H1 (cell line): Measurements from ENCODE around the gene PSORS1C1. TPM values are rescaled to one million over a fixed set of nuclear protein-coding genes. Genes with fewer than 3 reads are reported as not detected.

Source experiments
- CTCF ChIA-PET: fragments of 300-600 bp; sonication (Branson Sonifier 250); formaldehyde crosslinking; loops from one replicate; lab custom pipeline; 2021; ENCODE audit not compliant: partially characterized antibody; lab: Charles Lee
- POLR2A ChIA-PET: fragments of 300-600 bp; sonication (Branson Sonifier 250); formaldehyde crosslinking; loops from one replicate; lab custom pipeline; 2021; ENCODE audit warnings: inconsistent platforms; ENCODE audit not compliant: partially characterized antibody; lab: Charles Lee
- DNase-seq, 2 experiments: peaks; one replicate each; pipeline versions ENCODE4 v3.0.0 to v3.0.0-alpha.2; 2010 to 2022; ENCODE audit warnings: low spot score in 2 of 2, low read depth in 1 of 2, mixed read lengths in 1 of 2
- FAIRE-seq: peaks from 2 replicates; lab custom pipeline; 2011; peaks lifted over from hg19 to GRCh38; lab: Jason Lieb, UNC
- H2AFZ ChIP-seq: 2 replicates; pipeline ENCODE4 v1.8.1; 2012; ENCODE audit warnings: low read length, inconsistent platforms
- H2AK5ac ChIP-seq: 2 replicates; pipeline ENCODE4 v1.6.1; 2013; ENCODE audit warnings: low read depth, low read length
- H2BK120ac ChIP-seq: replicated peaks from 2 replicates; pipeline ENCODE3; 2013; ENCODE audit warnings: low read depth, low read length, inconsistent platforms
- H2BK12ac ChIP-seq: 2 replicates; pipeline ENCODE4 v1.6.1; 2013; ENCODE audit warnings: low read depth, low read length
- H2BK15ac ChIP-seq: 2 replicates; pipeline ENCODE4 v1.6.1; 2013; ENCODE audit warnings: low read length
- H2BK20ac ChIP-seq: 2 replicates; pipeline ENCODE4 v1.6.1; 2013; ENCODE audit warnings: low read length
- H2BK5ac ChIP-seq: 2 replicates; pipeline ENCODE4 v1.6.1; 2013; ENCODE audit warnings: low read depth, low read length
- H3K14ac ChIP-seq: 2 replicates; pipeline ENCODE4 v1.6.1; 2013; ENCODE audit warnings: inconsistent platforms; ENCODE audit not compliant: insufficient read length
- H3K18ac ChIP-seq: 2 replicates; pipeline ENCODE4 v1.6.1; 2013; ENCODE audit warnings: low read length; ENCODE audit errors: extremely low read depth
- H3K23ac ChIP-seq: 2 replicates; pipeline ENCODE4 v1.6.1; 2013; ENCODE audit warnings: inconsistent platforms; ENCODE audit not compliant: insufficient read length
- H3K23me2 ChIP-seq: 2 replicates; pipeline ENCODE4 v1.6.1; 2013; ENCODE audit warnings: low read depth, low read length
- H3K27ac ChIP-seq: 2 replicates; pipeline ENCODE4 v1.6.1; 2011; ENCODE audit warnings: low read depth, low read length, inconsistent platforms
- H3K27me3 ChIP-seq, 4 experiments: replicated peaks in 1 of 4; 1 replicate in 1 of 4; 2 replicates in 3 of 4; pipeline versions ENCODE4 v1.6.1 to v1.8.1; 2011 to 2013; ENCODE audit warnings: low read length in 3 of 4, mild to moderate bottlenecking in 3 of 4, inconsistent platforms in 2 of 4, mixed read lengths in 2 of 4, moderate library complexity in 1 of 4; ENCODE audit not compliant: control insufficient read depth in 3 of 4, insufficient read depth in 3 of 4; ENCODE audit errors: extremely low read depth in 1 of 4
- H3K36me3 ChIP-seq, 4 experiments: 2 replicates each; pipeline versions ENCODE4 v1.6.1 to v1.8.1; 2011 to 2013; ENCODE audit warnings: mild to moderate bottlenecking in 4 of 4, low read length in 3 of 4, moderate library complexity in 2 of 4, control low read depth in 1 of 4, inconsistent platforms in 1 of 4; ENCODE audit not compliant: insufficient read depth in 4 of 4, control insufficient read depth in 2 of 4
- H3K4ac ChIP-seq: replicated peaks from 2 replicates; pipeline ENCODE3; 2013; ENCODE audit warnings: low read length, low read depth, mixed read lengths, inconsistent platforms; ENCODE audit not compliant: insufficient read length
- H3K4me1 ChIP-seq, 4 experiments: replicated peaks in 1 of 4; 1 replicate in 1 of 4; 2 replicates in 3 of 4; pipeline versions ENCODE4 v1.6.1 to v1.8.1; 2011 to 2013; ENCODE audit warnings: low read length in 3 of 4, inconsistent platforms in 2 of 4, mixed read lengths in 1 of 4; ENCODE audit not compliant: insufficient read depth in 4 of 4, control insufficient read depth in 3 of 4
- H3K4me2 ChIP-seq, 2 experiments: 2 replicates each; pipeline versions ENCODE4 v1.6.1 to v1.8.1; 2011 to 2013; ENCODE audit warnings: low read depth in 2 of 2, low read length in 2 of 2, control low read depth in 1 of 2, inconsistent platforms in 1 of 2, mild to moderate bottlenecking in 1 of 2; ENCODE audit not compliant: insufficient read depth in 1 of 2
- H3K4me3 ChIP-seq, 4 experiments: fragments of 200-600, 300-600 bp in 1 of 4; sonication (generic), shearing (Covaris generic), sonication (Bioruptor Twin) in 1 of 4; 2 replicates each; pipeline versions ENCODE4 v1.5.1 to v1.8.1; 2011 to 2016; ENCODE audit warnings: low read length in 4 of 4, low read depth in 3 of 4, control low read depth in 2 of 4, inconsistent platforms in 2 of 4, mild to moderate bottlenecking in 2 of 4, mixed read lengths in 1 of 4, moderate library complexity in 1 of 4; ENCODE audit not compliant: insufficient read depth in 2 of 4; ENCODE audit errors: extremely low read depth in 1 of 4
- H3K56ac ChIP-seq: replicated peaks from 2 replicates; pipeline ENCODE3; 2013; ENCODE audit warnings: low read depth, mild to moderate bottlenecking, mixed read lengths, low read length, inconsistent platforms; ENCODE audit not compliant: insufficient read length
- H3K79me1 ChIP-seq: 2 replicates; pipeline ENCODE4 v1.6.1; 2013; ENCODE audit warnings: low read depth, low read length, control low read depth
- H3K79me2 ChIP-seq, 2 experiments: 2 replicates each; pipeline versions ENCODE4 v1.6.1 to v1.8.1; 2012 to 2013; ENCODE audit warnings: low read length in 2 of 2, mild to moderate bottlenecking in 2 of 2, inconsistent platforms in 1 of 2; ENCODE audit not compliant: insufficient read depth in 2 of 2, control insufficient read depth in 1 of 2
- H3K9ac ChIP-seq, 4 experiments: replicated peaks in 1 of 4; 1 replicate in 1 of 4; 2 replicates in 3 of 4; pipeline versions ENCODE4 v1.6.1 to v1.8.1; 2011 to 2013; ENCODE audit warnings: low read depth in 3 of 4, low read length in 3 of 4, control low read depth in 2 of 4, mild to moderate bottlenecking in 2 of 4, moderate library complexity in 2 of 4, inconsistent platforms in 1 of 4; ENCODE audit errors: extremely low read depth in 1 of 4
- H3K9me3 ChIP-seq, 2 experiments: 2 replicates each; pipeline versions ENCODE4 v1.6.1 to v1.8.1; 2012 to 2013; ENCODE audit warnings: mild to moderate bottlenecking in 2 of 2, moderate library complexity in 2 of 2, control low read depth in 1 of 2, inconsistent platforms in 1 of 2, low read depth in 1 of 2, low read length in 1 of 2, mixed read lengths in 1 of 2; ENCODE audit not compliant: insufficient read depth in 2 of 2
- H4K20me1 ChIP-seq, 2 experiments: replicated peaks in 1 of 2; 2 replicates each; pipeline versions ENCODE3 to v1.8.1; 2011 to 2013; ENCODE audit warnings: inconsistent platforms in 2 of 2, low read length in 2 of 2, mild to moderate bottlenecking in 1 of 2; ENCODE audit not compliant: insufficient read depth in 2 of 2, control insufficient read depth in 1 of 2
- H4K5ac ChIP-seq: 2 replicates; pipeline ENCODE4 v1.6.1; 2013; ENCODE audit warnings: low read length, low read depth, mixed read lengths, inconsistent platforms; ENCODE audit not compliant: insufficient read length
- H4K8ac ChIP-seq: 2 replicates; pipeline ENCODE4 v1.8.0; 2013; ENCODE audit warnings: mild to moderate bottlenecking, moderate library complexity, low read length, inconsistent platforms; ENCODE audit not compliant: insufficient read depth; ENCODE audit errors: extremely low read depth
- H4K91ac ChIP-seq: replicated peaks from 2 replicates; pipeline ENCODE3; 2013; ENCODE audit warnings: low read length, mixed read lengths, inconsistent platforms; ENCODE audit not compliant: insufficient read length
- ASH2L ChIP-seq: fragments of 200-600, 300-600 bp; sonication (generic); IDR thresholded peaks from one replicate; pipeline ENCODE4 v1.7.1; 2017; ENCODE audit warnings: low read length
- BACH1 ChIP-seq: IDR thresholded peaks from 2 replicates; pipeline ENCODE4 v1.6.1; 2012; ENCODE audit warnings: low read length, improper control_type of control experiment
- CBX5 ChIP-seq: fragments of 300-800, 300-1000 bp; sonication (generic); IDR thresholded peaks from 2 replicates; pipeline ENCODE4 v1.7.1; 2016; ENCODE audit warnings: antibody characterized with exemption, low read length, low read depth
- CHD1 ChIP-seq: IDR thresholded peaks from 2 replicates; pipeline ENCODE4 v1.6.1; 2012; ENCODE audit warnings: low read depth, low read length, improper control_type of control experiment
- EGR1 ChIP-seq: IDR thresholded peaks from 2 replicates; pipeline ENCODE4 v1.6.1; 2011; ENCODE audit warnings: low read depth, low read length, borderline replicate concordance
- GABPA ChIP-seq: IDR thresholded peaks from 2 replicates; pipeline ENCODE4 v1.6.1; 2011; ENCODE audit warnings: mild to moderate bottlenecking, low read length, moderate library complexity, borderline replicate concordance; ENCODE audit not compliant: insufficient read depth
- HDAC2 ChIP-seq, 2 experiments: fragments of 300-600 bp in 1 of 2; sonication (generic) in 1 of 2; IDR thresholded peaks; 2 replicates each; pipeline ENCODE4 v1.6.1; 2011 to 2012; ENCODE audit warnings: low read depth in 2 of 2, low read length in 2 of 2, mild to moderate bottlenecking in 2 of 2, moderate library complexity in 2 of 2, borderline replicate concordance in 1 of 2, inconsistent platforms in 1 of 2
- JUND ChIP-seq: IDR thresholded peaks from 2 replicates; pipeline ENCODE4 v1.6.1; 2011; ENCODE audit warnings: mild to moderate bottlenecking, improper control_type of control experiment, low read length
- NANOG ChIP-seq: IDR thresholded peaks from 2 replicates; pipeline ENCODE4 v1.6.1; 2011; ENCODE audit warnings: low read length, low read depth, mild to moderate bottlenecking, inconsistent platforms; ENCODE audit not compliant: insufficient read depth, poor library complexity, severe bottlenecking
- POLR2A ChIP-seq, 2 experiments: IDR thresholded peaks; 1 replicate in 1 of 2; 2 replicates in 1 of 2; pipeline ENCODE4 v1.6.1; 2011; ENCODE audit warnings: low read depth in 2 of 2, low read length in 2 of 2, mild to moderate bottlenecking in 2 of 2; ENCODE audit errors: control extremely low read depth in 1 of 2
- RXRA ChIP-seq: IDR thresholded peaks from 2 replicates; pipeline ENCODE4 v1.6.1; 2011; ENCODE audit warnings: low read depth, mild to moderate bottlenecking, low read length, moderate library complexity; ENCODE audit not compliant: insufficient read depth
- TAF1 ChIP-seq: IDR thresholded peaks from 2 replicates; pipeline ENCODE4 v1.6.1; 2011; ENCODE audit warnings: mild to moderate bottlenecking, low read depth, low read length
- WGBS, 2 experiments: shearing (Covaris generic) in 1 of 2; methylation state at CpG; one replicate each; pipeline versions ENCODE4 v1.1.6 to v1.1.7; 2013 to 2015; ENCODE audit warnings: low lambda C conversion rate in 2 of 2, mixed read lengths in 2 of 2, inconsistent platforms in 1 of 2, low coverage in 1 of 2, missing lambda C conversion rate in 1 of 2; ENCODE audit not compliant: insufficient replicate concordance in 2 of 2, insufficient coverage in 1 of 2, insufficient read length in 1 of 2; ENCODE audit errors: extremely low coverage in 1 of 2, missing lambda C conversion rate in 1 of 2; 5-methylcytosine and 5-hydroxymethylcytosine counted together
- polyA plus RNA-seq, 7 experiments: library from polyadenylated mRNA; depleted of rRNA in 3 of 7; stranded (reverse) in 5 of 7; unstranded in 2 of 7; fragments of >200 nt in 5 of 7; fragments of 200-250 nt in 2 of 7; gene quantifications; 1 replicate in 5 of 7; 2 replicates in 1 of 7; 4 replicates in 1 of 7; pipeline versions ENCODE4 v1.2.1 to v1.2.3, GENCODE V29; 2011 to 2013; ENCODE audit warnings: missing spikeins in 2 of 7, mixed read lengths in 2 of 7
- total RNA-seq: library from RNA; stranded (reverse); fragmentation: NEBNext Ultra II Directional; extraction: Animal tissue kit (Norgen Biotek cat#: 25700); gene quantifications from 2 replicates; pipeline ENCODE4 v1.2.1, GENCODE V29; 2021
- TF ChIP-seq, protein P1 (sequence below): IDR thresholded peaks from 2 replicates; pipeline ENCODE4 v1.6.1; 2012; ENCODE audit warnings: low read length, inconsistent platforms

PSORS1C1 gene
- total and polyA plus RNA-seq, 2 of the 8 experiments (the other 6 are each of a cell fraction or from before 2014, with no cell fraction given) = 0.12 to 0.52 TPM

DNA sequence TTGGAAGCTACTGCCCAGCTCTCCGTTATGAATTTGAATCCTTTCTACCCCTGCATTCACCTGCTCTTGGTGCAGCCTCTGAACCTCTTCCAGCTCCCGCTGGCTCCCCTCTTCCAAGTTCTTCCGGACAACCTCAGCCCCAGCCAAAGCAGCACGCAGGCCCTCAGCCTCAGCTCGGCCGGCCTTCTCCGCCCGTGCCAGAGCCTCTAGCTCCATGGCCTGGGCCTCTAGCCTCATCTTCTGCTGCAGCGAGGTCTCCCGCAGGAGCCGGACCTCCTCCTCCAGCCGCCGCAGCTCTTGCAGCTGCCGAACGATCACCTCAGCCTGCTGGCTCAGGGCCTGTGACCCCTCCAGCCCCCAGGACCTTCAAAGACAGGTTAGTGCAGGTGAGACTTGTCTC, 39.8 kb downstream of the PSORS1C1 start:
- FAIRE-seq = no peak
- TF ChIP-seq HDAC2 (IDR thresholded peaks at IDR 0.05; ENCODE audit: borderline replicate concordance in 1 of 2, low read depth in 2 of 2, low read length in 2 of 2) = no peak
- no peak for TF ChIP-seq ASH2L
- no peak for TF ChIP-seq GABPA
- no peak for TF ChIP-seq RXRA
- TF ChIP-seq POLR2A (IDR thresholded peaks at IDR 0.05; ENCODE audit: control extremely low read depth in 1 of 2, low read depth in 2 of 2, low read length in 2 of 2) = no peak
- no peak for TF ChIP-seq EGR1
- TF ChIP-seq CBX5 = no peak
- no peak for TF ChIP-seq JUND
- TF ChIP-seq TAF1 = no peak
- TF ChIP-seq, protein P1, sequence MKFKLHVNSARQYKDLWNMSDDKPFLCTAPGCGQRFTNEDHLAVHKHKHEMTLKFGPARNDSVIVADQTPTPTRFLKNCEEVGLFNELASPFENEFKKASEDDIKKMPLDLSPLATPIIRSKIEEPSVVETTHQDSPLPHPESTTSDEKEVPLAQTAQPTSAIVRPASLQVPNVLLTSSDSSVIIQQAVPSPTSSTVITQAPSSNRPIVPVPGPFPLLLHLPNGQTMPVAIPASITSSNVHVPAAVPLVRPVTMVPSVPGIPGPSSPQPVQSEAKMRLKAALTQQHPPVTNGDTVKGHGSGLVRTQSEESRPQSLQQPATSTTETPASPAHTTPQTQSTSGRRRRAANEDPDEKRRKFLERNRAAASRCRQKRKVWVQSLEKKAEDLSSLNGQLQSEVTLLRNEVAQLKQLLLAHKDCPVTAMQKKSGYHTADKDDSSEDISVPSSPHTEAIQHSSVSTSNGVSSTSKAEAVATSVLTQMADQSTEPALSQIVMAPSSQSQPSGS = no peak
- TF ChIP-seq NANOG = no peak
- TF ChIP-seq CHD1 = no peak
- no peak for TF ChIP-seq BACH1
- Histone ChIP-seq H2AK5ac (no peak overlapping the region), H3K27me3 (no peaks in the 10 kb centered on the region), H3K9ac (no peak overlapping the region), H3K4me2 (no peak overlapping the region), H3K9me3 (no peaks in the 10 kb centered on the region), H3K23me2 (peaks cover 9% of the 10 kb centered on the region), H3K4ac (no peak overlapping the region), H3K56ac (no peak overlapping the region), H3K79me2 (no peaks in the 10 kb centered on the region), H3K79me1 (no peaks in the 10 kb centered on the region), H4K20me1 (peaks cover 0 to 3% of the 10 kb centered on the region in 2 experiments), H3K36me3 (peaks cover 0 to 40% (median 7%) of the 10 kb centered on the region in 4 experiments; a peak in 7 of 8 replicates), H2BK120ac (no peak overlapping the region), H3K18ac (no peak overlapping the region), H2BK20ac (no peak overlapping the region), H4K5ac (no peak overlapping the region), H3K27ac (no peak overlapping the region), H4K8ac (no peak overlapping the region), H3K4me1 (peaks cover 0 to 16% (median 10%) of the 10 kb centered on the region in 4 experiments; a peak in 5 of 7 replicates), H3K4me3 (no peak overlapping the region), H2AFZ (no peak overlapping the region), H4K91ac (no peak overlapping the region), H3K14ac (no peak overlapping the region), H2BK5ac (no peak overlapping the region), H3K23ac (no peak overlapping the region), H2BK12ac (no peak overlapping the region), H2BK15ac (no peak overlapping the region)
- DNase-seq = no peak
- ChIA-PET POLR2A (interaction anchor here (0.8 to 68.5 kb wide), 3 partner anchors 7 to 226 kb away, joined by 3 to 2251 read pairs (median 2251); partner anchors contain the start of genes CCHCR1, CDSN, POU5F1 and PSORS1C1), CTCF (interaction anchor here (0.6 to 2.6 kb wide), 10 partner anchors 11 to 132 kb away, joined by 3 to 9 read pairs (median 3); partner anchors contain the start of gene PSORS1C2)
- WGBS, 2 experiments = 86% methylated on average over 15 of the region's 15 CpGs; no CpG with 5 or more reads in 1 of the 2 experiments
